EH (cell line): Measurements from ENCODE around the gene CCDC74A.
"Not testable (repeated sequence)": the region's sequence is repeated elsewhere in the genome, so short reads cannot be mapped to it uniquely, and the experiment has no call there.

Source experiments
- DNase-seq: peaks from one replicate; pipeline ENCODE4 v3.0.0-alpha.2; 2015; ENCODE audit warnings: low read depth

Gene CCDC74A

GRCh38 chr2:131503587-131503986 lies 24.1 kb upstream of the CCDC74A start:
- not testable (repeated sequence) for DNase-seq

GRCh38 chr2:131504082-131504750 lies 23.5 kb upstream of the CCDC74A start:
- DNase-seq: not testable (repeated sequence)

DNA sequence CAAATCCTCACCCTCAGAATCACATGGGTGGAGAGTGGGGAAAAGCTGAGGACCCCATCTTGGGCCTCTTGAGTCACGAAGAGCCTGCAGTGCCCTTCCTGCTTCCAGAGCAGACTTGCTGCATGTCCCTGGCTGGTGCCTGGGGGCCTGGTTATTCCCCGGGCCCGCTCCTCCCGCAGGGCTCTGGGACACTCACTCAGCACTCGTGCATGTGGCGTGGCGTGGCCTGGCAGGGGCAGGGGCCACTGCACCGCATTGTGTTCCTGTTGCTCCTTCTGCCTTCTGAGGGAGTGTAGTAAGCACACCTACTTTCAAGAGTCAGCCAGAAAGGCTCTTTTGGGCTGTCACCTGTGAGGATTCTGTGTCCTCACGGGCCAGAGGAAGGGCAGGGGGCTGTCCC lies 18.1 kb upstream of the CCDC74A start:
- DNase-seq: no peak

GRCh38 chr2:131511291-131511968 lies 16.3 kb upstream of the CCDC74A start:
- not testable (repeated sequence) for DNase-seq

- not testable (repeated sequence) for DNase-seq
Observed at GRCh38 chr2:131511969-131512870, 15.5 kb upstream of the CCDC74A start.

GRCh38 chr2:131514408-131515166 lies 13.1 kb upstream of the CCDC74A start:
- DNase-seq: not testable (repeated sequence)

GRCh38 chr2:131515235-131515634 lies 12.5 kb upstream of the CCDC74A start:
- not testable (repeated sequence) for DNase-seq

DNA sequence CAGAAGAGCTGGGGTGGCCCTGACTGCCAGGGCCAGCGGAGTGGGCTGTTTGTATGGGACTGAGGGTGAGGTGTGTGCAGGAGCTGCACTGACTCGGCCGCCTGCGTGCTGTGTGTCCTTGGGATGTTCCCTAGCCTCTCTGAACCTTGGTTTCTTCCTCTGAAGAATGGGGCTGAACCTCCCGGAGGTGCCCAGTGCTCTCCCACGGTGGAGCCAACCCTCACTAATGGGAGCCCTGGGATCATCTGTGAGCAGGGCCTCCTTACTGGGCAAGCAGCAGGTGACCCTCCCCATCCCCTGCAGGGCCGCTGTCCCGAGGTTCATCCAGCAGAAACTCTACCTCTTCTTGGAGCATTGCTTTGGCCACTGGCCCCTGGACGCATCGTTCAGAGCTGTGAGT lies 11.7 kb upstream of the CCDC74A start:
- no peak for DNase-seq

DNA sequence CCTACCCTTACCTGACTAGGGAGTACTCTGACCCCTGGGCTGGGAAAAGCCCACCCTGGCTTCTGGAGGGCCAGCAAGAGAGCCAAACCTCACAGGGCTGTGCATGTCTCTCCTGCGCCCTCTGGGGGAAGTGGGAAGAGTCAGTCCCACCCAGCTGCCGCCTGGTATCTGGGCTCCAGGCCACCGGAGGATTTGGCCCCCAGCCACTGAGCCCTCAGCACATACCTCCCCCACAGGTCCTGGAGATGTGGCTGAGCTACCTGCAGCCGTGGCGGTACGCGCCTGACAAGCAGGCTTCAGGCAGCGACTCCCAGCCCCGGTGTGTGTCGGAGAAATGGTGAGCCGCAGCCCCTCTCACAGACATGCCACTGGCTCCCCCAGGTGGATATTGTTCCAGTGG lies 11.1 kb upstream of the CCDC74A start:
- peak; percentile 16 for DNase-seq

- DNase-seq: no peak
Observed at GRCh38 chr2:131517106-131517831, 10.4 kb upstream of the CCDC74A start.

DNA sequence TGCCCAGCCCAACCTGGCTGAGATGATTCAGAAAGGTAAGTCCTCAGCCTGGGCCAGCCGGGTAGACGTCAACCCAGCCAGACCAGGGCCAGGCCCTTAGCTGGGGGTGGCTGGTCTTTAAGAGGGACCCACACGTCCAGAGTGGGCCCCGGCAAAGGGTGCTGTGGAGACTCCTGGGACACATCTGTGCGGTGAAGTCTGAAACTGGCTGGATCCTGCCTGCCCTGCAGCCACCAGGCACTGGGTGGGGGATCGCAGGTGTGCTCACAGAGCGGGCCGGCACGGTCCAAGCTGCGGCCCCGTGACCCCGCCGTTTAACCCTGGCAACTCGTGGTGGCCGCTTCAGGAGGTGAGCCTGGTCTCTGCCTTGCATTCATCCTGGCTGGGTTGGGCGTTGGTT lies 9.8 kb upstream of the CCDC74A start:
- DNase-seq: not testable (repeated sequence)

GRCh38 chr2:131518531-131518930 lies 9.2 kb upstream of the CCDC74A start:
- not testable (repeated sequence) for DNase-seq

DNA sequence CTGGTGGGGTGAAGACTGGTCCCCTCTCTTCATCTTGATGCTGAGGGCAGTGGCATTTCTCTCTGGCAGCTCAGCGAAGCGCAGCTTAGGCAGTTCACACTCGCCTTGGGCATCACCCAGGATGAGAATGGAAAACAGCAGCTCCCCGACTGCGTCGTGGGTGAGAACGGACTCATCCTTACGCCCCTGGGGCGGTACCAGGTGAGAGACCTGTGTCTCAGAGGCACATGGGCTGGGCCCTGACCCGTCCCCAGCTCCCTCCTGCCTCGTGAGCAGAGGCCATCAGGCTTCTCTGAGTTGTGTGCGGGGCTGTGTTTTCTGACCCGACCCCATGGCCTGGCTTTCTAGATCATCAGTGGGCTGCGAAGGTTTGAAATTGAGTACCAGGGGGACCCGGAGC lies 8.2 kb upstream of the CCDC74A start:
- DNase-seq: no peak

DNA sequence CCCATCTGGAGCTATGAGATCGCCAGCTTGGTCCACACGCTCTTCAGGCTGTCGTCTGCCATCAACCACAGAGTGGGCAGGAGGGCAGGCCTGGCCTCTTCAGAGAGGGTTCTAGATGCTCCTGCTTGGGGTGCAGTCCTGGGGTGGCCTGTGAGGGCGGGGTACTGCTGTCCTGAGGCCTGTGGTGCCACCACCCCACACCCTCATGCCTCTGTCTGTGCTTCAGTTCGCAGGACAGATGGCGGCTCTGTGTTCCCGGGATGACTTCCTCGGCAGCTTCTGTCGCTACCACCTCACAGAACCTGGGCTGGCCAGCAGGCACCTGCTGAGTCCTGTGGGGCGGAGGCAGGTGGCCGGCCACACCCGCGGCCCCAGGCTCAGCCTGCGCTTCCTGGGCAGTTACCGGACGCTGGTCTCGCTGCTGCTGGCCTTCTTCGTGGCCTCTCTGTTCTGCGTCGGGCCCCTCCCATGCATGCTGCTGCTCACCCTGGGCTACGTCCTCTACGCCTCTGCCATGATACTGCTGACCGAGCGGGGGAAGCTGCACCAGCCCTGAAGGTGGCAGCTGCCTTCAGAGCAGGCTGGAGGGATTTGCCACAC lies 7.7 kb upstream of the CCDC74A start:
- not testable (repeated sequence) for DNase-seq

DNA sequence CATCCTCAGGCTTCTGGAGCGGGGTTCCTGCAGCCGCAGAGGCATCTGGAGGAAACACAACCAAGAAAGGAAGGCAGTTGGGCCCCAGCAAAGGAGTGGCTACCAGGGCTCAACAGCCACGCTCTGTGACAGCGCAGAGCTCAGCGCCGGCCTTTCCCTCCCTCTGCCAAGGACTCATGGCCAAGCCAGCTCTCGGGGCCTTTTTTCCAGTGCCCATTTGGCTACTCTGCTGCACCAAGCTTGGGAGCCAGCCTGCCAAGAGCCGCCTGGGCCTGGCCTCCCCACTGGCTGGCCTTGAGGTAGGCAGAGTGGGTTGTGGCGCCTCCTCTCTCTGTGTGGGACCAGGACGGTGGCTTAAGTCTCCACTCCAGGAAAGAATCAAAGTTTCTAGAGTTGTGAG lies 7.2 kb upstream of the CCDC74A start:
- no peak for DNase-seq

GRCh38 chr2:131521524-131521923 lies 6.2 kb upstream of the CCDC74A start:
- DNase-seq: not testable (repeated sequence)

DNA sequence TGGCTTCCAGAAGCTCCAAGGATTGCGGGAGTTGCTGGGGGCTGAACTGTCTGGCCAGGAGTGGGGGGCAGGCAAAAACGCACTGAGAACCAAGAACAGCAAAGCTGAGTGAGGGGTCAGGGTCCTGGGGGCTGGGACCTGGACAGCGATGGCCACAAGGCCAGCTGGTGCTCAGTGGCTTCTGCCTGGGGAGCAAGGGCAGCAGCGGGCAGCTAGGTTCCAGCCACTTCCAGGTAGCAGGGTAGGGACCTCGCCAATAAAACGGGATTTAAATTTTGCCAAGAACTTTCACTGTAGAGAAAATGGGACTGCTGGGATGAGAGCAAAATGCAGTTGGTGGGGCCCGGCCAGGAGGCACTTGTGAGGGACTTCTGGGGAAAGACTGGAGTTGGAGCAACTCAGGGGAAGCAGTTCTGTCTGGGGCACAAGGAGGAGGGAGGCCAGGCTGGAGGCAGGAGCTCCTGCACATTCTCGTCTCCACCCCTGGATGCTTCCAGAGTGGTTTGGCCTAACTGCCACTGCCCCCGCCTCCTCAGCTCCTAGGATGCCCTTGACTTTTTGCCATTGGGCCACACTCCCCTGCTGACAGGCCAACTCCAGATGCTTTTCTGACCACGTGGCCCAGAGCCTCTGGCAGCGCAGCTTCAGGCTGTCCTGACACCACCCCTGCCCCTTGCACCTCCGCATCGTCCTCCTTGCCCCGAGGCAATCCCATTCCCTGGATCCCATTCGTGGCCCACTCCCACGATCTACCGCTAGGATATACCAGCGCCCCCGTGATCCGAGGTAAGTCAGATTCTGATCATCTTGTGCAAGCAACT lies 5.5 kb upstream of the CCDC74A start:
- DNase-seq: peak; percentile 3

GRCh38 chr2:131525256-131525655 lies 2.4 kb upstream of the CCDC74A start:
- not testable (repeated sequence) for DNase-seq

DNA sequence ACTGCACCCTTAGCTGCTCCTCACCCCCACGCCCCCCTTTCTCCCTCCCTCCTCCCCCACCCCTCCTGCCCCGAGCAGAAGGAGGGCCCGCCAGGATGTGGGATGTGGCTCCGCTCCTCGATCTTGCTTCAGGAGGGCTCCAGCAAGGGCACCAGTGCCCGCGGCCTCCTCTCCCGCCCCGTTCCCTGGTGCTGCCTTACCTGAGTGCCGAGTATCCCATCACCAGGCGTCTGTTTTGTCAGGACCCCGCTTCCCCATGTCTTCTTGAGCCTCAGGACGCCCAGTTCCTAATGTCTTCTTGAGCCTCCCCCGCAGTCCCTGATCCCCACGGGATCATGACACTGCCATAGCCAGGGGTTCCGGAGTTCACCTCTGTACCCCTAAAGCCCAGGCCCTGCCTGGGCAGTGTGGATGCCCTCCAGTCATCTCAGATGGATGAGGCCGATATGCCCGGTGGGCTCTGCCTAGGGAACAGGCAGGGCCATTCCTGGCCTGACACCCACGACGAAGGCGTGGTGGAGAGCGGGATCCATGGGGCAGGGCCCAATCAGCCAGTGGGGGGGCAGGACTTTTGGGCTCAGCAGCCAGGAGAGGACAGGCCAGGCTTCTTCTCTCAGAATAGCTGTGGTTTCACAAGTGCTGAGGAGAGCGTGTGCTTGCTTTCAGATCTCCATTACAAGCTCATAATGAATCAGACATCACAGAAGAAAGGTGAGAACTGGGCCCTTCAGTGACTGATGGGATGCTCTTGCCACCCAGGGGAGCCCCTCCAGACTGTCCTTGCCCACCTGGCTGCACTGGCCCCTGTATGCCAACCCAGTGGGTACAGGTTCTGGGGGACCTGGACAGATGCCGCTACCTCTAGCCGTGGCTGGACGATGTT lies 1.5 kb downstream of the CCDC74A start:
- peak; percentile 4 for DNase-seq
